SK-MEL-5 (cell line): ENCODE measurements around the gene FRMPD2. TPM values are rescaled to one million over a fixed set of nuclear protein-coding genes. Genes with fewer than 3 reads are reported as not detected.
"Not testable (repeated sequence)": the region's sequence is repeated elsewhere in the genome, so short reads cannot be mapped to it uniquely, and the experiment has no call there.

Experiments
- DNase-seq: peaks from one replicate; pipeline ENCODE4 v3.0.0-alpha.2; 2016; ENCODE audit warnings: low read depth, low spot score
- in situ Hi-C: cut with HindIII; loops from 2 replicates; pipeline ENCODE4 v1.10.0; 2016; ENCODE audit warnings: low sequenced_read_pairs, high pct_unique_total_duplicates, low pct_unique_long_range_greater_than_20kb
- total RNA-seq: library from RNA; depleted of rRNA; stranded (reverse); fragments of >200 nt; shearing (Covaris generic); gene quantifications from 2 replicates; pipeline ENCODE4 v1.2.3, GENCODE V29; 2014; rRNA removed

Gene FRMPD2
- total RNA-seq, 1 experiment from 2014 or later, result not detected

- in situ Hi-C loops, DNase-seq: not testable (repeated sequence)
These were observed 134.3 kb downstream of the FRMPD2 start for GRCh38 chr10:48139953-48140850.

GRCh38 chr10:48128954-48129353 lies 145.5 kb downstream of the FRMPD2 start:
- in situ Hi-C loops, DNase-seq: not testable (repeated sequence)

- in situ Hi-C loops, DNase-seq: not testable (repeated sequence)
These were observed 148.2 kb downstream of the FRMPD2 start for GRCh38 chr10:48126251-48126650.

- in situ Hi-C loops, DNase-seq: not testable (repeated sequence)
These were observed 148.9 kb downstream of the FRMPD2 start for GRCh38 chr10:48125631-48126030.

- in situ Hi-C loops, DNase-seq: not testable (repeated sequence)
These were observed 151.9 kb downstream of the FRMPD2 start for GRCh38 chr10:48122618-48123017.

GRCh38 chr10:48110277-48110676 lies 164.2 kb downstream of the FRMPD2 start:
- in situ Hi-C loops, DNase-seq: not testable (repeated sequence)

Other genes with a start within 250 kb of the FRMPD2 start
- gene MAPK8, start 32.0 kb upstream of the FRMPD2 start, total RNA-seq, result 31.0 and 34.8 TPM in 2 replicates